ENCODE results near the gene BCAT1.

- TF ChIP-seq EP300 (IDR thresholded peaks at IDR 0.05) (no peak), CTCF (IDR thresholded peaks at IDR 0.05) (no peak), POLR2A (IDR thresholded peaks at IDR 0.05) (no peak)
Observed at GRCh38 chr12:24810378-24810777, 138.5 kb downstream of the BCAT1 start.
